Prostate gland (tissue), 2 donors: Measurements from ENCODE around the gene FOXN1. TPM values are rescaled to one million over a fixed set of nuclear protein-coding genes. Genes with fewer than 3 reads are reported as not detected.

ENCODE experiments used
- DNase-seq: peaks from one replicate; pipeline ENCODE4 v3.0.0-alpha.2; 2019; ENCODE audit warnings: low spot score
- H3K27ac ChIP-seq, 2 donors: fragments of 200-600 bp; sonication (generic); 2 replicates each; pipeline ENCODE4 v1.5.1; 2017 to 2019
- H3K27me3 ChIP-seq: fragments of 200-600 bp; sonication (generic); replicated peaks from 2 replicates; pipeline ENCODE4 v1.5.1; 2019; ENCODE audit not compliant: insufficient read depth
- H3K36me3 ChIP-seq, 2 donors: fragments of 200-600 bp; sonication (generic); 1 replicate in 1 of 2; 2 replicates in 1 of 2; pipeline versions ENCODE4 v1.5.1 to v1.8.1; 2017 to 2019
- H3K4me1 ChIP-seq: fragments of 200-600 bp; sonication (generic); replicated peaks from 2 replicates; pipeline ENCODE4 v1.5.1; 2019
- H3K4me3 ChIP-seq, 2 donors: fragments of 200-600 bp; sonication (generic); 2 replicates each; pipeline ENCODE4 v1.5.1; 2017 to 2019
- H3K9me3 ChIP-seq: fragments of 200-600 bp; sonication (generic); 2 replicates; pipeline ENCODE4 v1.5.1; 2017
- POLR2A ChIP-seq: fragments of 450-650 bp; IDR thresholded peaks from one replicate; pipeline ENCODE4 v1.6.1; 2016; ENCODE audit warnings: antibody characterized with exemption, mild to moderate bottlenecking
- POLR2AphosphoS5 ChIP-seq: sonication (generic); formaldehyde crosslinking; IDR thresholded peaks from one replicate; pipeline ENCODE4 v1.6.1; 2017; ENCODE audit warnings: antibody characterized with exemption
- WGBS: methylation state at CpG from one replicate; pipeline ENCODE4 v1.1.5; 2018; 5-methylcytosine and 5-hydroxymethylcytosine counted together
- intact Hi-C: fragments of 100-400 bp; cut with DNase I; formaldehyde crosslinking; loops from one replicate; pipeline ENCODE4 v1.14.2; 2022
- total RNA-seq, 2 donors: library from RNA; depleted of rRNA; stranded (reverse); fragments of >200 nt; gene quantifications; one replicate each; pipeline ENCODE4 v1.1.0, GENCODE V29; 2016
- TF ChIP-seq, protein P1 (sequence below), 4 experiments: fragments of 200-600 bp in 2 of 4; fragments of 450-650 bp in 2 of 4; sonication (generic) in 2 of 4; IDR thresholded peaks; 1 replicate in 3 of 4; 2 replicates in 1 of 4; pipeline ENCODE4 v1.5.1; 2016 to 2019; ENCODE audit warnings: antibody characterized with exemption in 4 of 4, mild to moderate bottlenecking in 2 of 4, moderate library complexity in 2 of 4

The FOXN1 gene
- total RNA-seq, 2 donors from 2014 or later = 0.64 to 1.2 TPM

DNA sequence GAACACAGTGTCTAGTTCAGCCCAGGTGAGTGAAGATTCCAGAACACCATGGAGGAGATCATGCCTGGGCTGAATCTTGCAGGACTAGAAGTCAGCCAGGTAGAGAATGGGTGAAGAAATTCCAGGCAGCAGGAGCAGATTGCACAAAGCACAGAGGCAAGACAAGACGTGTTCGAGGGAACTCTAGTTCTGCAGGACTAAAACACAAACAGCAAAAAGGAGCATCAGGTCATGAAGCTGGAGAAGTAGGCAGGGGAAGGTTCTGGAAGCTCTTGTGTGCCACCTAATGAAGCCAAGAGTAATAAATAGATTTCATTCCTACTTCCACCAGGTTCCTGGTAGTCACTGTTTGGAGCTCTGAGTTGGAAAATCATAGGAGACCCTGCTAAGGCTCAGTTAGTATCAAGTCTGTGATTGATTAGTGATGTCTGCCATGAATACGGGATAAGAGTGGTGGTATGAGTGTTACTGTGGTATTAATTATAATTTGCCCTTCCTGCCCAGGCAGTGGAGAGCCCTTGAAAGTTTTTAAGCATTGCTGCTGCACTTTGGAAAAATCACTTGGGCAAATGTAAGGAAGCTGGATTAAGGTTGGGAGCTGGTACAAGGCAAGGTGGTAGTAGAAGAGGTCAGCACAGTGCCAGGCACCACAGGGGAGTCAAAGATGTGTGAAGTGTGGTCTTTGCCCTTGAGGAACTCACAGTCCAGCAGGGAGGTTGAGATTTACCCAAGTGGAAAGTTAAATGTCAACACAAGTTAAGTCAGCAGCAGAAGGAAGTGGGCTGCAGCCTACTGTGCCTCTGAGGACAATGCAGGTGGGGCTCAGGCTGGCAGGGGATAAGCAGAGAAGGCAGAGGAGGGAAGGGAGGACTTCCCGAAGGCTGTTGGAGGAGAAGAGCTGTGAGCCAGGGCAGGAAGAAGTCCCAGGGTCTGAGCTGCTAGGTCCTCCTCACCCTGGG, 13.5 kb upstream of the FOXN1 start:
- intact Hi-C loops = no loop called here
- H3K27ac ChIP-seq = no peak overlapping the region

DNA sequence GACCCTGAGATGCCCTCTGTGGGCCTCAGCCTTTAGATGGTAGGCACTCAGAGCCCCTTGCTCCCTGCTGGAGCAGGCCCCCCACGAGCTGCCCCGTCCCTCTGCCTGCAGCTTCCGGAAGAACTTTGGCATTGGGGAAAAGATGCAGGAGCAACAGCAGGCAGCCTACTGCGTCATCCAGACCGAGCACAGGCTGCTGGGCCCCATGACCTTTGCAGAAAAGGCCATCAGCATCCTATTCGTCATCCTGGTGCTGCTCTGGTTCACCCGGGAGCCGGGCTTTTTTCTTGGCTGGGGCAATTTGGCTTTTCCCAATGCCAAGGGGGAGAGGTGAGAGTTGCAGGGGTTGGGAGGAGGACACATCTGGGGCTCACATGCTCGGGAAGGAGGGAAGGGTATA, 12.7 kb upstream of the FOXN1 start:
- no peaks in the 10 kb centered on the region for H3K9me3 ChIP-seq
- intact Hi-C loops = no loop called here
- H3K4me1 ChIP-seq = peaks cover 13% of the 10 kb centered on the region
- H3K4me3 ChIP-seq = no peak overlapping the region
- 71% methylated on average over 9 of the region's 9 CpGs for WGBS
- no peak for TF ChIP-seq POLR2A
- TF ChIP-seq, protein P1, sequence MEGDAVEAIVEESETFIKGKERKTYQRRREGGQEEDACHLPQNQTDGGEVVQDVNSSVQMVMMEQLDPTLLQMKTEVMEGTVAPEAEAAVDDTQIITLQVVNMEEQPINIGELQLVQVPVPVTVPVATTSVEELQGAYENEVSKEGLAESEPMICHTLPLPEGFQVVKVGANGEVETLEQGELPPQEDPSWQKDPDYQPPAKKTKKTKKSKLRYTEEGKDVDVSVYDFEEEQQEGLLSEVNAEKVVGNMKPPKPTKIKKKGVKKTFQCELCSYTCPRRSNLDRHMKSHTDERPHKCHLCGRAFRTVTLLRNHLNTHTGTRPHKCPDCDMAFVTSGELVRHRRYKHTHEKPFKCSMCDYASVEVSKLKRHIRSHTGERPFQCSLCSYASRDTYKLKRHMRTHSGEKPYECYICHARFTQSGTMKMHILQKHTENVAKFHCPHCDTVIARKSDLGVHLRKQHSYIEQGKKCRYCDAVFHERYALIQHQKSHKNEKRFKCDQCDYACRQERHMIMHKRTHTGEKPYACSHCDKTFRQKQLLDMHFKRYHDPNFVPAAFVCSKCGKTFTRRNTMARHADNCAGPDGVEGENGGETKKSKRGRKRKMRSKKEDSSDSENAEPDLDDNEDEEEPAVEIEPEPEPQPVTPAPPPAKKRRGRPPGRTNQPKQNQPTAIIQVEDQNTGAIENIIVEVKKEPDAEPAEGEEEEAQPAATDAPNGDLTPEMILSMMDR (IDR thresholded peaks at IDR 0.05) = no peak
- no peak for TF ChIP-seq POLR2AphosphoS5
- H3K27ac ChIP-seq = no peak overlapping the region
- H3K27me3 ChIP-seq = no peaks in the 10 kb centered on the region
- H3K36me3 ChIP-seq = no peaks in the 10 kb centered on the region
- DNase-seq = no peak

More for the DNA sequence above, 13.5 kb upstream of the FOXN1 start:
- WGBS = 56% methylated on average over 4 of the region's 4 CpGs
- DNase-seq = no peak
- Histone ChIP-seq H3K9me3 (no peaks in the 10 kb centered on the region), H3K27me3 (no peaks in the 10 kb centered on the region), H3K4me1 (peaks cover 8% of the 10 kb centered on the region), H3K36me3 (no peaks in the 10 kb centered on the region), H3K4me3 (no peak overlapping the region)
- TF ChIP-seq POLR2AphosphoS5 (no peak), POLR2A (no peak)
- TF ChIP-seq, protein P1 (IDR thresholded peaks at IDR 0.05) = no peak

DNA sequence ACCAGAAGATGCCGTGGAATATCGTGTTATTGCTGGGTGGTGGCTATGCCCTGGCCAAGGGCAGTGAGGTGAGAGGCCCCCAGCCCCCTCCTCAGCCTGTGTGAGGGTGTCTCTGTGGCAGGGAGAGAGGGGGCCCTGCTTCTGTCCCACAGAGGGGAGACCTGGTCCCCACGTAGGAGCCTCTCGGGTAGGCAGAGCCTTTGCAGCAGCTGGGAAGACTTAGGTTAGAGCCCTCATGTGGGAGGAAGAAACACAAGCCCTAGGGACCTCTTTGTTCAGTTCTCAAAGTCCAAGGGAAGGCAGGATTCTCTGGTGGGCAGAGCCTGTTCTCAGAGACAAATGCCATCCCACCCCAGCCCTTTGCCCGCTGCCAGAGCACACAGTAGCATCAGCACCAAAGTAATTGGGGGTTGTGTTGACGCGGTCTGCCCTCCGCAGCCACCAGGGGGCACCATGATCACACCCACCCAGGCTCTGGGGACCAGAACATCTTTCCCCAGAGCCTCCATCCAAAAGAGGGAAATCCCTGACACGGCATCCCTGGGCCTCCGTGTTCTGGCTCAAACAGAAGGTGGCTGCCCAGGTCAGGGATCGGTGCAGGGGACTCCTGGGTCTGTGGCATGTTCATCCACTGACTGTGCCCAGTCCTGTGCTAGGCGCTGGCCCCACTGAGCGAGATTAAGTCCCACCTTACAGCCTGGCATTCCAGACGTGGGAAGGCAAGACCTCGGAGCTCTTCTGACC, 11.5 kb upstream of the FOXN1 start:
- TF ChIP-seq, protein P1 (IDR thresholded peaks at IDR 0.05) = peak; percentile 85 to 96 (median 94)
- TF ChIP-seq POLR2A = no peak
- TF ChIP-seq POLR2AphosphoS5 = peak; percentile 34
- 59% methylated on average over 10 of the region's 15 CpGs for WGBS
- Histone ChIP-seq H3K4me3 (no peak overlapping the region), H3K27me3 (no peaks in the 10 kb centered on the region), H3K4me1 (peaks cover 13% of the 10 kb centered on the region), H3K9me3 (no peaks in the 10 kb centered on the region), H3K36me3 (no peaks in the 10 kb centered on the region), H3K27ac (no peak overlapping the region)
- intact Hi-C loops = loop anchor here (2.0 to 5.0 kb wide), 2 partner anchors 48 to 118 kb away; no protein-coding TSS in a partner anchor
- DNase-seq = peak; percentile 69

DNA sequence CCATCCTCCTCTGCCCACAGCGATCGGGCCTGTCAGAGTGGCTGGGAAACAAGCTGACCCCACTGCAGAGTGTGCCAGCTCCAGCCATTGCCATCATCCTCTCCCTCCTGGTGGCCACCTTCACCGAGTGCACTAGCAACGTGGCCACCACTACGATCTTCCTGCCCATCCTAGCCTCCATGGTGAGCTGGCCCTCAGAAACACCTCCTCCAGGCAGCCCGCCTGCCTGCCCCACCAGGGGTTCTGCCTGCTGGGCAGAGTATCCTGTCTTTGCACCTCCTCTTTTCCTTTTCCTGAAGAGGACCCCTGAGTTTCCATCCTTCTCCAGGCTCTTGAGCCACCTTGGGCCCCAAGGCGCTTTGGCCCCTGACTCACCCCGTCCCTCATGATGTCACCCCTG, 10.5 kb upstream of the FOXN1 start:
- Histone ChIP-seq H3K27me3 (no peaks in the 10 kb centered on the region), H3K4me1 (peaks cover 13% of the 10 kb centered on the region), H3K27ac (no peak overlapping the region), H3K36me3 (no peaks in the 10 kb centered on the region), H3K9me3 (no peaks in the 10 kb centered on the region), H3K4me3 (no peak overlapping the region)
- intact Hi-C loops = loop anchor here (2.0 to 5.0 kb wide), 2 partner anchors 47 to 117 kb away; no protein-coding TSS in a partner anchor
- 92% methylated on average over 8 of the region's 8 CpGs for WGBS
- no peak for DNase-seq
- TF ChIP-seq POLR2AphosphoS5 (no peak), POLR2A (no peak)
- TF ChIP-seq, protein P1 (IDR thresholded peaks at IDR 0.05) = no peak
